ENCODE results near the gene SMIM27. TPM values are rescaled to one million over a fixed set of nuclear protein-coding genes. Genes with fewer than 3 reads are reported as not detected.

The SMIM27 gene
- total and polyA plus RNA-seq, 2 of the 8 experiments (the other 6 are each of a cell fraction or from before 2014, with no cell fraction given), result 3.6 to 18.1 TPM

DNA sequence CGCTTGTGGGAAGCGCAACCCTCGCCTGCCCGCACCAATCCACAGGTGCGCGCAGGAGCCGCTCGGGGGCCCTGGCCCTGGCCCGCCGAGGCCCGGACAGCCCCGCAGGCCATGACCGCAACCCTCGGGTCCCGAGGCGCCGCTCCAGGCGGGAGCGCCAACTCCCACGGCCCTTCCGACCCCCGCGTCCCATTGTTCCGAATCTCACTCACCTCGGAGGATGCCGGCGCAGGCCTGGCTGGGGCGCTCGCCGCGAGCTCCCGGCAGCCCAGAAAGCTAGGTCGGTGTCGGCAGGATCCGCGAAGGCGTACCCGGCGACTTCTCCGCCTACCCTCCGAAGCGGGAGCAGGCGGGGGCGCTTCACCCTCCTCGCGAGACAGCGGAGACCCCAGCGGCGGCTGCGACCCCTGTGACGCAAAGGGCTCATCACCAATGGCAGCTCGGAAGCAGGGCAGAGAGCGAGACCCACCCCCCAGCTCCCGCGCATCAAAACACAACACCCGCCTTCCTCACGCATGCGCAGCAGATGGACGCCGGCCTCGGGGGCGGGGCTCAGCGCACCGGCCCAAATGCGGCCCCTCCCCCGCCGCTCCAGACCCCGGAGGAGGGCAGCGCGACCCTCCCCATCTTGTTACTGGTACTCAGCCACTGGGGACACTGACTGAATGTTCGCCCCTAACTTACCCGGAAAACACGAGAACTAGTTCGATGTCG, 1.4 kb upstream of the SMIM27 start:
- Histone ChIP-seq H4K91ac (replicated peaks; ENCODE audit: insufficient read length, low read length) (peak overlapping the region; percentile 29), H3K79me2 (ENCODE audit: control insufficient read depth in 1 of 2, insufficient read depth in 2 of 2, low read length in 2 of 2) (peaks cover 33 to 63% of the 10 kb centered on the region in 2 experiments), H3K4me1 (replicated peaks in 1 of 4; ENCODE audit: control insufficient read depth in 3 of 4, insufficient read depth in 4 of 4, low read length in 3 of 4) (peaks cover 0 to 3% (median 0%) of the 10 kb centered on the region in 4 experiments; a peak in 2 of 7 replicates), H3K4ac (replicated peaks; ENCODE audit: insufficient read length, low read depth, low read length) (no peak overlapping the region), H2BK20ac (ENCODE audit: low read length) (no peak overlapping the region), H4K5ac (ENCODE audit: insufficient read length, low read depth, low read length) (peak overlapping the region; percentile 54), H3K18ac (ENCODE audit: extremely low read depth, low read length) (peak overlapping the region; percentile 68), H3K36me3 (ENCODE audit: control insufficient read depth in 2 of 4, insufficient read depth in 4 of 4, low read length in 3 of 4) (peaks cover 0 to 5% (median 0%) of the 10 kb centered on the region in 4 experiments; a peak in 1 of 8 replicates), H3K9me3 (ENCODE audit: insufficient read depth in 2 of 2, low read depth in 1 of 2, low read length in 1 of 2) (no peaks in the 10 kb centered on the region), H2BK120ac (replicated peaks; ENCODE audit: low read depth, low read length) (no peak overlapping the region), H3K14ac (ENCODE audit: insufficient read length) (no peak overlapping the region), H4K8ac (ENCODE audit: extremely low read depth, insufficient read depth, low read length) (peak overlapping the region; percentile 94; the same call in 1 of the 2 replicates), H3K56ac (replicated peaks; ENCODE audit: insufficient read length, low read depth, low read length) (no peak overlapping the region), H2BK5ac (ENCODE audit: low read depth, low read length) (peak overlapping the region; percentile 90), H3K23me2 (ENCODE audit: low read depth, low read length) (peaks cover 9% of the 10 kb centered on the region), H3K9ac (replicated peaks in 1 of 4; ENCODE audit: extremely low read depth in 1 of 4, low read depth in 3 of 4, low read length in 3 of 4) (peak overlapping the region; percentile 91 to 97 (median 94)), H3K4me3 (ENCODE audit: extremely low read depth in 1 of 4, insufficient read depth in 2 of 4, low read depth in 3 of 4, low read length in 4 of 4) (peak overlapping the region; percentile 80 to 97 (median 87)), H3K23ac (ENCODE audit: insufficient read length) (no peak overlapping the region), H3K27ac (ENCODE audit: low read depth, low read length) (peak overlapping the region; percentile 89), H3K4me2 (ENCODE audit: insufficient read depth in 1 of 2, low read depth in 2 of 2, low read length in 2 of 2) (peak overlapping the region; percentile 80 to 83), H2AK5ac (ENCODE audit: low read depth, low read length) (no peak overlapping the region), H4K20me1 (replicated peaks in 1 of 2; ENCODE audit: control insufficient read depth in 1 of 2, insufficient read depth in 2 of 2, low read length in 2 of 2) (peaks cover 11 to 15% of the 10 kb centered on the region in 2 experiments), H3K79me1 (ENCODE audit: low read depth, low read length) (no peaks in the 10 kb centered on the region; the same call in 1 of the 2 replicates), H3K27me3 (replicated peaks in 1 of 4; ENCODE audit: control insufficient read depth in 3 of 4, extremely low read depth in 1 of 4, insufficient read depth in 3 of 4, low read length in 3 of 4) (no peaks in the 10 kb centered on the region), H2AFZ (ENCODE audit: low read length) (0 out of 2 replicates have a peak overlapping the region, but pooled peaks have one; percentile 17), H2BK15ac (ENCODE audit: low read length) (no peak overlapping the region), H2BK12ac (ENCODE audit: low read depth, low read length) (peak overlapping the region; percentile 71; the same call in 1 of the 2 replicates)
- 0% methylated on average over 70 of the region's 75 CpGs; no CpG with 5 or more reads in 1 of the 2 experiments for WGBS, 2 experiments (ENCODE audit: extremely low coverage in 1 of 2, insufficient coverage in 1 of 2, insufficient read length in 1 of 2, insufficient replicate concordance in 2 of 2, low coverage in 1 of 2, low lambda C conversion rate in 2 of 2, missing lambda C conversion rate in 1 of 2)
- POLR2A ChIA-PET (ENCODE audit: partially characterized antibody), result interaction anchor here (0.6 to 3.9 kb wide), 13 partner anchors 9 to 740 kb away, joined by 3 to 24 read pairs (median 6); partner anchors contain the start of genes DNAJA1, NDUFB6 and NFX1
- FAIRE-seq (no peak), DNase-seq (ENCODE audit: low read depth in 1 of 2, low spot score in 2 of 2) (peak; percentile 95 to 97)
- CTCF ChIA-PET (ENCODE audit: partially characterized antibody), result interaction anchor here (0.6 to 3.8 kb wide), 8 partner anchors 15 to 172 kb away, joined by 3 to 18 read pairs (median 8); partner anchors contain the start of gene RIGI
- TF ChIP-seq EGR1 (IDR thresholded peaks at IDR 0.05; ENCODE audit: borderline replicate concordance, low read depth, low read length), result no peak
- TF ChIP-seq ASH2L (IDR thresholded peaks at IDR 0.05; ENCODE audit: low read length), result peak; percentile 86
- TF ChIP-seq CBX8 (IDR thresholded peaks at IDR 0.05; ENCODE audit: borderline replicate concordance, low read depth, low read length), result no peak
- TF ChIP-seq KDM1A (IDR thresholded peaks at IDR 0.05; ENCODE audit: borderline replicate concordance, low read length), result no peak
- TF ChIP-seq TBP (IDR thresholded peaks at IDR 0.05; ENCODE audit: low read depth, low read length), result peak; percentile 69
- peak; percentile 62 for TF ChIP-seq TAF1 (IDR thresholded peaks at IDR 0.05; ENCODE audit: low read depth, low read length)
- TF ChIP-seq SRF (IDR thresholded peaks at IDR 0.05; ENCODE audit: low read depth, low read length), result 0 out of 2 replicates have a peak, but pooled peaks have one; percentile 24
- TF ChIP-seq KDM4A (IDR thresholded peaks at IDR 0.05; ENCODE audit: low read depth, low read length, severe bottlenecking), result peak; percentile 95
- peak; percentile 49 to 86 for TF ChIP-seq POLR2A (IDR thresholded peaks at IDR 0.05; ENCODE audit: control extremely low read depth in 1 of 2, low read depth in 2 of 2, low read length in 2 of 2)
- TF ChIP-seq CHD2 (IDR thresholded peaks at IDR 0.05; ENCODE audit: low read length), result peak; percentile 98
- TF ChIP-seq TAF7 (optimal IDR thresholded peaks at IDR 0.05; ENCODE audit: borderline replicate concordance, low read depth, low read length), result peak; percentile 14
- peak; percentile 45 for TF ChIP-seq BACH1 (IDR thresholded peaks at IDR 0.05; ENCODE audit: low read length)
- TF ChIP-seq SIRT6 (IDR thresholded peaks at IDR 0.05; ENCODE audit: low read length), result no peak

Data from H1 (cell line).